ENCODE results near the gene DOCK4.

Gene DOCK4

GRCh38 chr7:111784296-111784695, 421.9 kb downstream of the DOCK4 start:
- TF ChIP-seq CTCF (IDR thresholded peaks at IDR 0.05; ENCODE audit: poor library complexity, severe bottlenecking): no peak
- H3K27me3 ChIP-seq (ENCODE audit: insufficient read depth, poor library complexity, severe bottlenecking): no peaks in the 10 kb centered on the region

GRCh38 chr7:111783854-111784253, 422.3 kb downstream of the DOCK4 start:
- H3K4me1 ChIP-seq (ENCODE audit: insufficient read depth, poor library complexity, severe bottlenecking): no peaks in the 10 kb centered on the region
- no peak overlapping the region for H3K27ac ChIP-seq (ENCODE audit: poor library complexity, severe bottlenecking)
- ATAC-seq (ENCODE audit: low read depth) (no peak), DNase-seq (ENCODE audit: low spot score) (no peak)
- no peaks in the 10 kb centered on the region for H3K27me3 ChIP-seq (ENCODE audit: insufficient read depth, poor library complexity, severe bottlenecking)
- H3K36me3 ChIP-seq (ENCODE audit: low read depth): peaks cover 11% of the 10 kb centered on the region; the same call in 1 of the 2 replicates
- peaks cover 2% of the 10 kb centered on the region for H3K9me3 ChIP-seq (ENCODE audit: severe bottlenecking)
- no peak overlapping the region for H3K4me3 ChIP-seq (ENCODE audit: severe bottlenecking)
- TF ChIP-seq CTCF (IDR thresholded peaks at IDR 0.05; ENCODE audit: poor library complexity, severe bottlenecking): no peak

More at GRCh38 chr7:111784296-111784695, 421.9 kb downstream of the DOCK4 start:
- no peaks in the 10 kb centered on the region for H3K4me1 ChIP-seq (ENCODE audit: insufficient read depth, poor library complexity, severe bottlenecking)
- ATAC-seq (ENCODE audit: low read depth) (no peak), DNase-seq (ENCODE audit: low spot score) (no peak)
- no peak overlapping the region for H3K27ac ChIP-seq (ENCODE audit: poor library complexity, severe bottlenecking)
- H3K4me3 ChIP-seq (ENCODE audit: severe bottlenecking): no peak overlapping the region
- H3K36me3 ChIP-seq (ENCODE audit: low read depth): peaks cover 15% of the 10 kb centered on the region; the same call in 1 of the 2 replicates
- H3K9me3 ChIP-seq (ENCODE audit: severe bottlenecking): peaks cover 2% of the 10 kb centered on the region

- Histone ChIP-seq H3K36me3 (ENCODE audit: low read depth) (peaks cover 21% of the 10 kb centered on the region), H3K27me3 (ENCODE audit: insufficient read depth, poor library complexity, severe bottlenecking) (no peaks in the 10 kb centered on the region), H3K4me3 (ENCODE audit: severe bottlenecking) (no peak overlapping the region), H3K4me1 (ENCODE audit: insufficient read depth, poor library complexity, severe bottlenecking) (no peaks in the 10 kb centered on the region), H3K27ac (ENCODE audit: poor library complexity, severe bottlenecking) (no peak overlapping the region), H3K9me3 (ENCODE audit: severe bottlenecking) (peaks cover 2% of the 10 kb centered on the region)
- no peak for TF ChIP-seq CTCF (IDR thresholded peaks at IDR 0.05; ENCODE audit: poor library complexity, severe bottlenecking)
- no peak for DNase-seq (ENCODE audit: low spot score)
- no peak for ATAC-seq (ENCODE audit: low read depth)
Measured at GRCh38 chr7:111780527-111780926, 425.7 kb downstream of the DOCK4 start.

- Histone ChIP-seq H3K27me3 (ENCODE audit: insufficient read depth, poor library complexity, severe bottlenecking) (no peaks in the 10 kb centered on the region), H3K36me3 (ENCODE audit: low read depth) (peaks cover 18% of the 10 kb centered on the region), H3K4me1 (ENCODE audit: insufficient read depth, poor library complexity, severe bottlenecking) (no peaks in the 10 kb centered on the region), H3K9me3 (ENCODE audit: severe bottlenecking) (no peaks in the 10 kb centered on the region), H3K4me3 (ENCODE audit: severe bottlenecking) (no peak overlapping the region), H3K27ac (ENCODE audit: poor library complexity, severe bottlenecking) (no peak overlapping the region)
- no peak for TF ChIP-seq CTCF (IDR thresholded peaks at IDR 0.05; ENCODE audit: poor library complexity, severe bottlenecking)
- DNase-seq (ENCODE audit: low spot score) (no peak), ATAC-seq (ENCODE audit: low read depth) (no peak)
Measured at GRCh38 chr7:111775206-111775605, 431.0 kb downstream of the DOCK4 start.

- H3K27ac ChIP-seq (ENCODE audit: poor library complexity, severe bottlenecking): no peak overlapping the region
- H3K9me3 ChIP-seq (ENCODE audit: severe bottlenecking): no peaks in the 10 kb centered on the region
- no peaks in the 10 kb centered on the region for H3K4me1 ChIP-seq (ENCODE audit: insufficient read depth, poor library complexity, severe bottlenecking)
- H3K27me3 ChIP-seq (ENCODE audit: insufficient read depth, poor library complexity, severe bottlenecking): no peaks in the 10 kb centered on the region
- ATAC-seq (ENCODE audit: low read depth) (no peak), DNase-seq (ENCODE audit: low spot score) (no peak)
- peaks cover 22% of the 10 kb centered on the region for H3K36me3 ChIP-seq (ENCODE audit: low read depth)
- no peak overlapping the region for H3K4me3 ChIP-seq (ENCODE audit: severe bottlenecking)
- no peak for TF ChIP-seq CTCF (IDR thresholded peaks at IDR 0.05; ENCODE audit: poor library complexity, severe bottlenecking)
Measured at GRCh38 chr7:111772716-111773115, 433.5 kb downstream of the DOCK4 start.

Data from RWPE2 (cell line).